ENCODE data around the gene PACRG. TPM values are rescaled to one million over a fixed set of nuclear protein-coding genes. Genes with fewer than 3 reads are reported as not detected.
A peak's percentile ranks its signal among the peaks of the same experiment; 100 is the strongest.

PACRG gene
- total RNA-seq, 3 donors from 2014 or later: 0.64 to 6.4 (median 4.6) TPM

DNA sequence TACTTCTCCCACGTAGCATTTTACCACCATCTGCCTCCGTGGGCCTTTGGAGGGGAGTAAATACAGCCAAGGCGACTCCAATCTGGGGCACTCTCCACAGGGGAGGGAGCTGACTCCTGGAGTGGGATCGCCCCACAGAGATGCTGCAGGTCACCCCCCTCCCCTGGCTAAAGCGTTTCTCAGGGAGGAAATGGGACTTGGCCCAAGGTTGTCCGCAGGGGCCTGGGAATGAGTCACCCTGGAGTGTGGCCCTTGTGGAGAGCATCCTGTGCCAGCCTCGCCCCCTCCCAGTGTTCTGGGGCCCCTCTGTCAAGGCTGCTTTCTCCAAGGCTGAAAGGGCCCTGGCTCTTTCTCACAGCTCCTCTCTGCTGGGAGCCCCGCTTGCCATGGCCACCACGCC, 602.2 kb downstream of the PACRG start:
- TF ChIP-seq POLR2AphosphoS5 (IDR thresholded peaks at IDR 0.05) (no peak), POLR2A (IDR thresholded peaks at IDR 0.05) (no peak)
- TF ChIP-seq, protein P1, sequence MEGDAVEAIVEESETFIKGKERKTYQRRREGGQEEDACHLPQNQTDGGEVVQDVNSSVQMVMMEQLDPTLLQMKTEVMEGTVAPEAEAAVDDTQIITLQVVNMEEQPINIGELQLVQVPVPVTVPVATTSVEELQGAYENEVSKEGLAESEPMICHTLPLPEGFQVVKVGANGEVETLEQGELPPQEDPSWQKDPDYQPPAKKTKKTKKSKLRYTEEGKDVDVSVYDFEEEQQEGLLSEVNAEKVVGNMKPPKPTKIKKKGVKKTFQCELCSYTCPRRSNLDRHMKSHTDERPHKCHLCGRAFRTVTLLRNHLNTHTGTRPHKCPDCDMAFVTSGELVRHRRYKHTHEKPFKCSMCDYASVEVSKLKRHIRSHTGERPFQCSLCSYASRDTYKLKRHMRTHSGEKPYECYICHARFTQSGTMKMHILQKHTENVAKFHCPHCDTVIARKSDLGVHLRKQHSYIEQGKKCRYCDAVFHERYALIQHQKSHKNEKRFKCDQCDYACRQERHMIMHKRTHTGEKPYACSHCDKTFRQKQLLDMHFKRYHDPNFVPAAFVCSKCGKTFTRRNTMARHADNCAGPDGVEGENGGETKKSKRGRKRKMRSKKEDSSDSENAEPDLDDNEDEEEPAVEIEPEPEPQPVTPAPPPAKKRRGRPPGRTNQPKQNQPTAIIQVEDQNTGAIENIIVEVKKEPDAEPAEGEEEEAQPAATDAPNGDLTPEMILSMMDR (IDR thresholded peaks at IDR 0.05): no peak
- intact Hi-C loops (cut with DNase I; ENCODE audit: low total_unique reads): no loop called here
- no peak for DNase-seq (ENCODE audit: low spot score in 2 of 2)
- Histone ChIP-seq H3K36me3 (no peaks in the 10 kb centered on the region), H3K27me3 (no peaks in the 10 kb centered on the region), H3K4me1 (no peaks in the 10 kb centered on the region), H3K27ac (no peak overlapping the region), H3K4me3 (no peak overlapping the region), H3K9me3 (no peaks in the 10 kb centered on the region)

DNA sequence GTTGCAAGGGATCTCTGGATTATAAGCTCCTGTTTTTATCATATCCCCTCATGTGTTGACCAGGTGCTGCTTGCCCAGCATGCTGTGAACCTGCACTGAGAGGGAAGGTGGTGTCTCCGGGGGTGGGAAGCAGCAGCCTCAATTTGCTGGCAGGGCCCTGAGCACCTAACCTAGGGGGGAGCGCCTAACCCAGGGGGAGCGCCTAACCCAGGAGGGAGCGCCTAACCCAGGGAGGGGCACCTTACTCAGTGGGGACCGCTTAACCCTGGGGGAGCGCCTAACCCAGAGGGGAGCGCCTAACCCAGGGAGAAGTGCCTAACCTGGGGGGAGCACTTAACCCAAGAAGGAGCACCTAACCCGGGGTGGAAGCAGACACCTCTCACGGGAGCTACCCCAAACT, 603.5 kb downstream of the PACRG start:
- no peak overlapping the region for H3K27ac ChIP-seq
- no peaks in the 10 kb centered on the region for H3K4me1 ChIP-seq
- H3K27me3 ChIP-seq: no peaks in the 10 kb centered on the region
- intact Hi-C loops (cut with DNase I; ENCODE audit: low total_unique reads): no loop called here
- no peaks in the 10 kb centered on the region for H3K9me3 ChIP-seq
- TF ChIP-seq POLR2AphosphoS5 (IDR thresholded peaks at IDR 0.05): no peak
- TF ChIP-seq POLR2A (IDR thresholded peaks at IDR 0.05): no peak
- TF ChIP-seq, protein P1 (IDR thresholded peaks at IDR 0.05): no peak
- DNase-seq (ENCODE audit: low spot score in 2 of 2): no peak
- no peak overlapping the region for H3K4me3 ChIP-seq
- H3K36me3 ChIP-seq: no peaks in the 10 kb centered on the region

DNA sequence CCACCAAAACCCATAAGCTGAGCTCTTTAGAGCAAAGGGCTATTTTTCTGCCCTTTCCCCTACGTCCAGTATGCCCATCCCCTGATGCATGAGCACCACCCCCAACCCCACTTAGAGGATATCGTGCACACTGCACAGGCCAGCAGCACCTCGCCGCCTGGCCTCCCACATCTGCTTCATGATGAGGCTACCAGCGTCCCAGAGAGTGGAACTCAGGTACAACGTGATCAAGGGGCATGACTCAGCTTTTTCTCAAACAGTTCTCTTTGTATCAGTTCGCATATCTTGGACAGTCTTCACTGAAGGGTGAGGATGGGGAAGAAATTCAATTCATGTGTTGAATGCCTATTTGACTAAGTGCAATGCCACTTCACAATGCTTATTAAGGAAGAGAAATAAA, 604.8 kb downstream of the PACRG start:
- no peak overlapping the region for H3K27ac ChIP-seq
- H3K4me3 ChIP-seq: no peak overlapping the region
- no peaks in the 10 kb centered on the region for H3K4me1 ChIP-seq
- H3K9me3 ChIP-seq: no peaks in the 10 kb centered on the region
- intact Hi-C loops (cut with DNase I; ENCODE audit: low total_unique reads): no loop called here
- H3K36me3 ChIP-seq: no peaks in the 10 kb centered on the region
- TF ChIP-seq POLR2AphosphoS5 (IDR thresholded peaks at IDR 0.05): no peak
- TF ChIP-seq, protein P1 (IDR thresholded peaks at IDR 0.05): no peak
- no peak for TF ChIP-seq POLR2A (IDR thresholded peaks at IDR 0.05)
- no peaks in the 10 kb centered on the region for H3K27me3 ChIP-seq
- no peak for DNase-seq (ENCODE audit: low spot score in 2 of 2)

DNA sequence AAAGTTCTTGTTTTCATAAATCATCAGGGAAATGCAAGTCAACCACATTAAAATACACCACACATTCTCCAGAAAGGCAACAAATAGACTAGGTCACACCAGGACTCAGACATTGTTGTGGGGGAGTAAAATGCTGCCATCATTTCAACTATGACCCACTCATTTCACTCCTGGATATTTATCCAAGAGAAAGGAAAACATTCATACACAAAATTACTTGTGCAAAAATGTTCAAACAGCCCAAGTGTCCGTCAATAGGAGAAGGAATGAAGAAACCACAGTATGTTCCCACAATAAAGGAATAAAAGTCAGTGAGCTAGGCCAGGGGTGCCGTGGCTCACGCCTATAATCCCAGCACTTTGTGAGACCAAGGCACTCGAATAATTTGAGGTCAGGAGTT, 605.3 kb downstream of the PACRG start:
- H3K9me3 ChIP-seq: no peaks in the 10 kb centered on the region
- no peak overlapping the region for H3K27ac ChIP-seq
- no peaks in the 10 kb centered on the region for H3K36me3 ChIP-seq
- H3K4me1 ChIP-seq: no peaks in the 10 kb centered on the region
- H3K27me3 ChIP-seq: no peaks in the 10 kb centered on the region
- no peak overlapping the region for H3K4me3 ChIP-seq
- no peak for TF ChIP-seq POLR2AphosphoS5 (IDR thresholded peaks at IDR 0.05)
- TF ChIP-seq, protein P1 (IDR thresholded peaks at IDR 0.05): no peak
- TF ChIP-seq POLR2A (IDR thresholded peaks at IDR 0.05): no peak
- DNase-seq (ENCODE audit: low spot score in 2 of 2): no peak
- intact Hi-C loops (cut with DNase I; ENCODE audit: low total_unique reads): no loop called here

DNA sequence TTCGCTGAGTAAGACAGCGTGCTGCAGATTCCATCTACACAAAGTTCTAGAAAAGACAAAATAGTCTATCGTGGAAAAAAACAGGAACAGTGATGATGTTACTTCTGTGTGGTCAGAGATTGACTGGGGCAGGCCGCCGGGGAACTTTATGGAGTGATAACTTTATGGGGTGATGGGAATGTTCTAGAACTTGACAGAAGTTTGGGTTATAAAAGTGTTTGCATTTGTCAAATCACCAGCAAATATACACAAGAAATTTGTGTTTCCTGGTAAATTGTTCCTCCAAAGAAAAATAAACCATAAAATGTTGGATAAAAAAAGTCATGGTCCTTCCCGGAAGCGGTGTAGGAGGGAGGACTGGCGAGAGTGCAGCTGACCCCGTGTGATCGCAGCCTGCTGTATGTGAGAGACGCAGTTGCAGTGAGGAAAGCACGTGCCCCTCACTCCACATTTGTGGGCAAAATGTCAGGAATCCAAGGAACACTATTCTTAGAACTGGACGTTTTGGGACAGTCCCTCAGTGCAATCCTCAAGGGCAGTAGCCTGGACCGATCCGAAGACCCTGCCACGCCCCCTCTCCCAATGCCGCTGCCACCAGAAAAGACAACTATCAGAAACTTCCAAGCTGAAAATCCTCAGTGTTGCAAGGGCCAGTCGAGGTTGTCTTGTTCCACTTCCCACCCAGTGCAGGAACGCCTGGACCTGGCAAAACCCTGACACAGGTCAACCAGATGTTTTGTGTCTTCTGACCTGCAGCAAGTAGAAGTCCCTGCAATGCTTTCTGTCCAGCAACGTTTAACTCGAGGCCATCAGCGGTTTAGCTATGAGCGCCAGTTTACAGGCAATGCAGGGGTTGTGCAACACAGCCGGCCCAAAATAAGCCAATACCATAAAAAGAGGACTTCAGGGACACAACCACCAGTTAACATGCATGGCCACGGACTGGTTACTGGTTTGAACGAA, 606.2 kb downstream of the PACRG start:
- DNase-seq (ENCODE audit: low spot score in 2 of 2): no peak
- Histone ChIP-seq H3K27ac (peak overlapping the region in 1 of 2 donors; percentile 71), H3K9me3 (no peaks in the 10 kb centered on the region), H3K27me3 (no peaks in the 10 kb centered on the region), H3K4me3 (no peak overlapping the region), H3K36me3 (no peaks in the 10 kb centered on the region), H3K4me1 (no peaks in the 10 kb centered on the region)
- intact Hi-C loops (cut with DNase I; ENCODE audit: low total_unique reads): no loop called here
- TF ChIP-seq POLR2A (IDR thresholded peaks at IDR 0.05): no peak
- TF ChIP-seq, protein P1 (IDR thresholded peaks at IDR 0.05): no peak
- no peak for TF ChIP-seq POLR2AphosphoS5 (IDR thresholded peaks at IDR 0.05)
